Thymus (tissue), 11 donors: ENCODE results near the gene CCT6B. TPM values are rescaled to one million over a fixed set of nuclear protein-coding genes. Genes with fewer than 3 reads are reported as not detected.

Experiments
- DNase-seq, 9 donors: peaks; one replicate each; pipeline ENCODE4 v3.0.0-alpha.2; 2013; ENCODE audit warnings: low spot score in 9 of 9, low read depth in 6 of 9, missing footprints in 1 of 9
- H3K27ac ChIP-seq, 2 donors: one replicate each; pipeline ENCODE4 v1.5.1; 2013; ENCODE audit warnings: control low read depth in 1 of 2, low read depth in 1 of 2, low read length in 1 of 2, mild to moderate bottlenecking in 1 of 2, moderate library complexity in 1 of 2
- H3K27me3 ChIP-seq, 2 donors: one replicate each; pipeline ENCODE4 v1.5.1; 2013; ENCODE audit warnings: low read length in 1 of 2; ENCODE audit not compliant: control insufficient read depth in 2 of 2, insufficient read depth in 1 of 2
- H3K36me3 ChIP-seq, 2 donors: one replicate each; pipeline ENCODE4 v1.5.1; 2013; ENCODE audit warnings: low read length in 1 of 2, mild to moderate bottlenecking in 1 of 2, moderate library complexity in 1 of 2; ENCODE audit not compliant: control insufficient read depth in 2 of 2, insufficient read depth in 2 of 2
- H3K4me1 ChIP-seq, 2 donors: one replicate each; pipeline ENCODE4 v1.5.1; 2013; ENCODE audit warnings: low read length in 2 of 2; ENCODE audit not compliant: control insufficient read depth in 2 of 2, insufficient read depth in 2 of 2
- H3K4me3 ChIP-seq, 2 donors: one replicate each; pipeline ENCODE4 v1.5.1; 2013; ENCODE audit warnings: low read length in 2 of 2, control low read depth in 1 of 2, mild to moderate bottlenecking in 1 of 2
- H3K9me3 ChIP-seq, 2 donors: one replicate each; pipeline ENCODE4 v1.5.1; 2013; ENCODE audit warnings: low read length in 1 of 2, mild to moderate bottlenecking in 1 of 2; ENCODE audit not compliant: control insufficient read depth in 2 of 2, insufficient read depth in 1 of 2
- WGBS: extraction: QIAGEN DNeasy Blood & Tissue Kit; methylation state at CpG from one replicate; pipeline ENCODE4 v1.1.7; 2013; 5-methylcytosine and 5-hydroxymethylcytosine counted together
- polyA plus RNA-seq: library from polyadenylated mRNA; stranded (reverse); fragments of 200-250 nt; gene quantifications from one replicate; pipeline ENCODE4 v1.2.3, GENCODE V29; 2013
- total RNA-seq: library from RNA; stranded (reverse); fragments of 120-200 nt; gene quantifications from one replicate; pipeline ENCODE4 v1.2.4, GENCODE V29; 2013
- donor health status: healthy.

The CCT6B gene
- total and polyA plus RNA-seq, 2 donors = 1.3 to 4.0 TPM

GRCh38 chr17:34987232-34987631, 26.0 kb upstream of the CCT6B start:
- H3K27ac ChIP-seq = no peak overlapping the region
- DNase-seq = no peak
- H3K4me1 ChIP-seq = no peaks in the 10 kb centered on the region
- H3K4me3 ChIP-seq = no peak overlapping the region
- peaks cover 36 to 45% of the 10 kb centered on the region in 2 donors for H3K36me3 ChIP-seq
- H3K27me3 ChIP-seq = no peaks in the 10 kb centered on the region
- H3K9me3 ChIP-seq = no peaks in the 10 kb centered on the region
- WGBS = 95% methylated on average over 2 of the region's 2 CpGs

- no peak for DNase-seq
- 39% methylated on average over 8 of the region's 8 CpGs for WGBS
- H3K4me1 ChIP-seq = peaks cover 0 to 14% of the 10 kb centered on the region in 2 donors
- H3K9me3 ChIP-seq = no peaks in the 10 kb centered on the region
- H3K27ac ChIP-seq = peak overlapping the region in 1 of 2 donors; percentile 91
- H3K27me3 ChIP-seq = no peaks in the 10 kb centered on the region
- peaks cover 1 to 7% of the 10 kb centered on the region in 2 donors for H3K36me3 ChIP-seq
- peak overlapping the region; percentile 78 to 96 for H3K4me3 ChIP-seq
These were observed 20.4 kb upstream of the CCT6B start for GRCh38 chr17:34981538-34982241.

- peak in 8 of 9 donors; percentile 35 to 81 (median 49) for DNase-seq
- H3K4me1 ChIP-seq = peaks cover 0 to 14% of the 10 kb centered on the region in 2 donors
- no peaks in the 10 kb centered on the region for H3K9me3 ChIP-seq
- H3K27me3 ChIP-seq = no peaks in the 10 kb centered on the region
- H3K36me3 ChIP-seq = peaks cover 0 to 6% of the 10 kb centered on the region in 2 donors
- under 1% methylated on average over 69 of the region's 69 CpGs for WGBS
- H3K4me3 ChIP-seq = peak overlapping the region; percentile 78 to 96
- H3K27ac ChIP-seq = peak overlapping the region; percentile 91 to 93
These were observed 19.6 kb upstream of the CCT6B start for GRCh38 chr17:34980681-34981537.

- peak; percentile 81 to 96 (median 88) for DNase-seq
- H3K27me3 ChIP-seq = no peaks in the 10 kb centered on the region
- peaks cover 0 to 6% of the 10 kb centered on the region in 2 donors for H3K36me3 ChIP-seq
- H3K4me3 ChIP-seq = peak within 1 kb of the TSS; percentile 78 to 96
- peaks cover 0 to 14% of the 10 kb centered on the region in 2 donors for H3K4me1 ChIP-seq
- under 1% methylated on average over 39 of the region's 39 CpGs for WGBS
- peak within 1 kb of the TSS; percentile 91 to 93 for H3K27ac ChIP-seq
- H3K9me3 ChIP-seq = no peaks in the 10 kb centered on the region
These were observed 19.1 kb upstream of the CCT6B start, which contains the start of gene LIG3 for GRCh38 chr17:34980353-34980680. Gene LIG3, plus strand, starts transcription at chr17:34980512. Its CDS starts 2,494 bp downstream, at chr17:34983006.

- peak overlapping the region; percentile 78 to 96 for H3K4me3 ChIP-seq
- no peaks in the 10 kb centered on the region for H3K9me3 ChIP-seq
- DNase-seq = no peak
- peaks cover 0 to 14% of the 10 kb centered on the region in 2 donors for H3K4me1 ChIP-seq
- peaks cover 0 to 6% of the 10 kb centered on the region in 2 donors for H3K36me3 ChIP-seq
- no peaks in the 10 kb centered on the region for H3K27me3 ChIP-seq
- H3K27ac ChIP-seq = peak overlapping the region; percentile 84 to 93
- 33% methylated on average over 15 of the region's 15 CpGs for WGBS
These were observed 18.5 kb upstream of the CCT6B start for GRCh38 chr17:34979650-34980352.

GRCh38 chr17:34979153-34979552, 17.9 kb upstream of the CCT6B start:
- Histone ChIP-seq H3K4me3 (no peak overlapping the region), H3K27ac (no peak overlapping the region)
- 97% methylated on average over 7 of the region's 7 CpGs for WGBS

GRCh38 chr17:34974794-34975785, 13.8 kb upstream of the CCT6B start:
- DNase-seq = no peak
- Histone ChIP-seq H3K36me3 (no peaks in the 10 kb centered on the region), H3K4me3 (no peak overlapping the region), H3K4me1 (peaks cover 0 to 5% of the 10 kb centered on the region in 2 donors), H3K9me3 (no peaks in the 10 kb centered on the region), H3K27ac (no peak overlapping the region), H3K27me3 (no peaks in the 10 kb centered on the region)
- WGBS = 92% methylated on average over 3 of the region's 3 CpGs

More at GRCh38 chr17:34979153-34979552, 17.9 kb upstream of the CCT6B start:
- DNase-seq = no peak
- Histone ChIP-seq H3K36me3 (peaks cover 0 to 6% of the 10 kb centered on the region in 2 donors), H3K4me1 (peaks cover 0 to 14% of the 10 kb centered on the region in 2 donors), H3K9me3 (no peaks in the 10 kb centered on the region), H3K27me3 (no peaks in the 10 kb centered on the region)

GRCh38 chr17:34974179-34974578, 12.9 kb upstream of the CCT6B start:
- no peak overlapping the region for H3K27ac ChIP-seq
- WGBS = 63% methylated on average over 2 of the region's 2 CpGs
- no peaks in the 10 kb centered on the region for H3K4me1 ChIP-seq
- H3K27me3 ChIP-seq = no peaks in the 10 kb centered on the region
- DNase-seq = no peak
- no peaks in the 10 kb centered on the region for H3K9me3 ChIP-seq
- no peaks in the 10 kb centered on the region for H3K36me3 ChIP-seq
- no peak overlapping the region for H3K4me3 ChIP-seq
